ENCODE results near the gene PSMD5. TPM values are rescaled to one million over a fixed set of nuclear protein-coding genes. Genes with fewer than 3 reads are reported as not detected.
A peak's percentile ranks its signal among the peaks of the same experiment; 100 is the strongest.

The PSMD5 gene
- total and polyA plus RNA-seq, 9 of the 15 experiments (the other 6 are each of a cell fraction or from before 2014, with no cell fraction given), result 46.4 to 148 (median 76.3) TPM

DNA sequence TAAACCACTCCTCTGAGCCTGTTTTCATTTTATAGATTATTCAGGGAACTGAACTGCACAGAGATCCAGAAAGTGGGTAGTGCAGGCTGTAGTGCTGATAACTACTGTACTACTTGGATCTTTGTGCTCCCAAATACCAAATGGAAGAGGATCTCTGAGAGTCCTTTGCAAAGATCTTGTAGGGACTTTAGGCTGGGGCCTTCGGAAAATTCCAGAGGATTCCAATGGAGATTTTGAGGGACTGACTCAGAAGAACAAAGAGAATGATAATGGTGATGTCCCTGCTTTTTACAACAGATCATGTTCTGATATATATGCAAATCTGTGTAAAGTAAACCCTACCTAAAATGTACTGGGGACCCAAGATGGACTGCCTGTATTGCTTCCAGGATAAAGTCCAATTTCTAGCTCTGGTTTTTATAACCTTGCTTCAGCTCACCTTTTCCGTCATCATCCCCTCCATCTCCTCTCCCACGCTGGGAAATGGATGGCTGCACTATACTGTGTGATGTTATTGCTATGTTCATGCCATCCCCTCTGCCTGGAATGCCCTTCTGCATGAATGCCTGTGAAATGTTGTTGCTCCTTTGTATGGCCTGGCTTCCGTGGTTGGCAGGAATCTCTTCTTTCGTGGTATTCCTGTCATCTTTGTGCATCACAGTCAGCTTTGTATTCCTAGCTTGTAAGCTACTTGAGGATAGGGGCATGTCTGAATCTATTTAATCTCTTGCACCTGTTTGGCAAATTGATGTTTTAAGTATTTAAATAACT, 9.7 kb upstream of the PSMD5 start (continued):
- TF ChIP-seq IRF2 (CRISPR knock-in tag; IDR thresholded peaks at IDR 0.05), result no peak
- TF ChIP-seq ZNF778 (CRISPR knock-in tag; IDR thresholded peaks at IDR 0.05), result no peak
- TF ChIP-seq POLR3A (IDR thresholded peaks at IDR 0.05; ENCODE audit: borderline replicate concordance, extremely low read depth, insufficient read depth, insufficient read length), result no peak

DNA sequence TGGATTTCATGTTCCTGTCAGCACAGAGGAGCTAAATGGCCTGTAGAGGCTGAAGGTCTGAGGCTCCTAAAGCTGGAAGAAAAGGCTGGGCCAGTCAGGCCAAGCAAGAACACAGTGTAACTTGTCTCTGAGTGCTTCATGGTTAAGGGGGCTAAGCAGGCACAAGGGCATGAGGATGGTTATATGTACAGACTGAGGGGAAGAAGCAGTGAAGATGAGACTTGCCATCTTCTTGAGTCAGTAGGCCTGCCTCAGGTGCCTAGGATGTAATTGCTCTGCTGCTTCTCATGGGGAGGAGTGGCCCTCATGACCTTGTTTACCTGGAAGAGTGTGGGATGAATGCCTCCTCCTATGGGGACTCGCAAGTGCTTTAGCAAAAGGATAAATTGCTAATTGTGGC, 8.7 kb upstream of the PSMD5 start:
- ATAC-seq (no peak), DNase-seq (ENCODE audit: extremely low read depth in 1 of 4, low spot score in 3 of 4) (no peak), FAIRE-seq (no peak)
- Histone ChIP-seq H4K20me1 (replicated peaks; ENCODE audit: control insufficient read depth, insufficient read depth, low read length) (no peaks in the 10 kb centered on the region), H3K9me3 (replicated peaks; ENCODE audit: control insufficient read depth, insufficient read depth, low read depth, low read length) (no peaks in the 10 kb centered on the region), H3K9ac (ENCODE audit: insufficient read depth in 1 of 2, low read depth in 2 of 2, low read length in 2 of 2) (no peak overlapping the region; a peak in 1 of 4 replicates), H3K79me2 (ENCODE audit: control insufficient read depth, insufficient read depth, low read length) (no peaks in the 10 kb centered on the region), H3K4me3 (no peak overlapping the region), H3K27me3 (ENCODE audit: control insufficient read depth in 2 of 2, insufficient read depth in 2 of 2, low read length in 2 of 2) (no peaks in the 10 kb centered on the region), H3K27ac (ENCODE audit: extremely low read depth, low read depth, low read length) (no peak overlapping the region), H3K4me2 (ENCODE audit: insufficient read depth, low read length) (no peak overlapping the region), H2AFZ (ENCODE audit: low read depth, low read length) (no peak overlapping the region), H3K9me1 (ENCODE audit: control insufficient read depth, insufficient read depth, low read length) (no peaks in the 10 kb centered on the region), H3K4me1 (replicated peaks in 1 of 2; ENCODE audit: control insufficient read depth in 2 of 2, insufficient read depth in 2 of 2, low read length in 2 of 2) (peaks cover 0 to 8% of the 10 kb centered on the region in 2 experiments; a peak in 2 of 5 replicates), H3K36me3 (ENCODE audit: control insufficient read depth, insufficient read depth, low read length) (peaks cover 38% of the 10 kb centered on the region)
- POLR2A ChIA-PET, result interaction anchor here (0.7 to 3.2 kb wide), 7 partner anchors 8 to 961 kb away, joined by 3 to 13 read pairs (median 5); partner anchors contain the start of gene PSMD5
- no TSS peak for BruUV-seq (replicated peaks)
- WGBS (ENCODE audit: insufficient coverage, low coverage, missing lambda C conversion rate), result 95% methylated on average over 1 of the region's 1 CpG
- intact Hi-C loops (cut with micrococcal nuclease) (no loop called here), in situ Hi-C loops (cut with MboI) (no loop called here)
- CTCF ChIA-PET (ENCODE audit: low intra/inter-chr PET ratio), result no interaction called here
- TF ChIP-seq SNAPC5 (CRISPR knock-in tag; IDR thresholded peaks at IDR 0.05) (no peak), BHLHE40 (IDR thresholded peaks at IDR 0.05; ENCODE audit: low read length) (0 out of 2 replicates have a peak, but pooled peaks have one; percentile 7), POLR2AphosphoS2 (IDR thresholded peaks at IDR 0.05; ENCODE audit: low read length) (peak; percentile 81; the same call in 1 of the 2 replicates)
- TF ChIP-seq, protein P1, sequence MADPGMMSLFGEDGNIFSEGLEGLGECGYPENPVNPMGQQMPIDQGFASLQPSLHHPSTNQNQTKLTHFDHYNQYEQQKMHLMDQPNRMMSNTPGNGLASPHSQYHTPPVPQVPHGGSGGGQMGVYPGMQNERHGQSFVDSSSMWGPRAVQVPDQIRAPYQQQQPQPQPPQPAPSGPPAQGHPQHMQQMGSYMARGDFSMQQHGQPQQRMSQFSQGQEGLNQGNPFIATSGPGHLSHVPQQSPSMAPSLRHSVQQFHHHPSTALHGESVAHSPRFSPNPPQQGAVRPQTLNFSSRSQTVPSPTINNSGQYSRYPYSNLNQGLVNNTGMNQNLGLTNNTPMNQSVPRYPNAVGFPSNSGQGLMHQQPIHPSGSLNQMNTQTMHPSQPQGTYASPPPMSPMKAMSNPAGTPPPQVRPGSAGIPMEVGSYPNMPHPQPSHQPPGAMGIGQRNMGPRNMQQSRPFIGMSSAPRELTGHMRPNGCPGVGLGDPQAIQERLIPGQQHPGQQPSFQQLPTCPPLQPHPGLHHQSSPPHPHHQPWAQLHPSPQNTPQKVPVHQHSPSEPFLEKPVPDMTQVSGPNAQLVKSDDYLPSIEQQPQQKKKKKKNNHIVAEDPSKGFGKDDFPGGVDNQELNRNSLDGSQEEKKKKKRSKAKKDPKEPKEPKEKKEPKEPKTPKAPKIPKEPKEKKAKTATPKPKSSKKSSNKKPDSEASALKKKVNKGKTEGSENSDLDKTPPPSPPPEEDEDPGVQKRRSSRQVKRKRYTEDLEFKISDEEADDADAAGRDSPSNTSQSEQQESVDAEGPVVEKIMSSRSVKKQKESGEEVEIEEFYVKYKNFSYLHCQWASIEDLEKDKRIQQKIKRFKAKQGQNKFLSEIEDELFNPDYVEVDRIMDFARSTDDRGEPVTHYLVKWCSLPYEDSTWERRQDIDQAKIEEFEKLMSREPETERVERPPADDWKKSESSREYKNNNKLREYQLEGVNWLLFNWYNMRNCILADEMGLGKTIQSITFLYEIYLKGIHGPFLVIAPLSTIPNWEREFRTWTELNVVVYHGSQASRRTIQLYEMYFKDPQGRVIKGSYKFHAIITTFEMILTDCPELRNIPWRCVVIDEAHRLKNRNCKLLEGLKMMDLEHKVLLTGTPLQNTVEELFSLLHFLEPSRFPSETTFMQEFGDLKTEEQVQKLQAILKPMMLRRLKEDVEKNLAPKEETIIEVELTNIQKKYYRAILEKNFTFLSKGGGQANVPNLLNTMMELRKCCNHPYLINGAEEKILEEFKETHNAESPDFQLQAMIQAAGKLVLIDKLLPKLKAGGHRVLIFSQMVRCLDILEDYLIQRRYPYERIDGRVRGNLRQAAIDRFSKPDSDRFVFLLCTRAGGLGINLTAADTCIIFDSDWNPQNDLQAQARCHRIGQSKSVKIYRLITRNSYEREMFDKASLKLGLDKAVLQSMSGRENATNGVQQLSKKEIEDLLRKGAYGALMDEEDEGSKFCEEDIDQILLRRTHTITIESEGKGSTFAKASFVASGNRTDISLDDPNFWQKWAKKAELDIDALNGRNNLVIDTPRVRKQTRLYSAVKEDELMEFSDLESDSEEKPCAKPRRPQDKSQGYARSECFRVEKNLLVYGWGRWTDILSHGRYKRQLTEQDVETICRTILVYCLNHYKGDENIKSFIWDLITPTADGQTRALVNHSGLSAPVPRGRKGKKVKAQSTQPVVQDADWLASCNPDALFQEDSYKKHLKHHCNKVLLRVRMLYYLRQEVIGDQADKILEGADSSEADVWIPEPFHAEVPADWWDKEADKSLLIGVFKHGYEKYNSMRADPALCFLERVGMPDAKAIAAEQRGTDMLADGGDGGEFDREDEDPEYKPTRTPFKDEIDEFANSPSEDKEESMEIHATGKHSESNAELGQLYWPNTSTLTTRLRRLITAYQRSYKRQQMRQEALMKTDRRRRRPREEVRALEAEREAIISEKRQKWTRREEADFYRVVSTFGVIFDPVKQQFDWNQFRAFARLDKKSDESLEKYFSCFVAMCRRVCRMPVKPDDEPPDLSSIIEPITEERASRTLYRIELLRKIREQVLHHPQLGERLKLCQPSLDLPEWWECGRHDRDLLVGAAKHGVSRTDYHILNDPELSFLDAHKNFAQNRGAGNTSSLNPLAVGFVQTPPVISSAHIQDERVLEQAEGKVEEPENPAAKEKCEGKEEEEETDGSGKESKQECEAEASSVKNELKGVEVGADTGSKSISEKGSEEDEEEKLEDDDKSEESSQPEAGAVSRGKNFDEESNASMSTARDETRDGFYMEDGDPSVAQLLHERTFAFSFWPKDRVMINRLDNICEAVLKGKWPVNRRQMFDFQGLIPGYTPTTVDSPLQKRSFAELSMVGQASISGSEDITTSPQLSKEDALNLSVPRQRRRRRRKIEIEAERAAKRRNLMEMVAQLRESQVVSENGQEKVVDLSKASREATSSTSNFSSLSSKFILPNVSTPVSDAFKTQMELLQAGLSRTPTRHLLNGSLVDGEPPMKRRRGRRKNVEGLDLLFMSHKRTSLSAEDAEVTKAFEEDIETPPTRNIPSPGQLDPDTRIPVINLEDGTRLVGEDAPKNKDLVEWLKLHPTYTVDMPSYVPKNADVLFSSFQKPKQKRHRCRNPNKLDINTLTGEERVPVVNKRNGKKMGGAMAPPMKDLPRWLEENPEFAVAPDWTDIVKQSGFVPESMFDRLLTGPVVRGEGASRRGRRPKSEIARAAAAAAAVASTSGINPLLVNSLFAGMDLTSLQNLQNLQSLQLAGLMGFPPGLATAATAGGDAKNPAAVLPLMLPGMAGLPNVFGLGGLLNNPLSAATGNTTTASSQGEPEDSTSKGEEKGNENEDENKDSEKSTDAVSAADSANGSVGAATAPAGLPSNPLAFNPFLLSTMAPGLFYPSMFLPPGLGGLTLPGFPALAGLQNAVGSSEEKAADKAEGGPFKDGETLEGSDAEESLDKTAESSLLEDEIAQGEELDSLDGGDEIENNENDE (IDR thresholded peaks at IDR 0.05; ENCODE audit: low read depth, low read length), result peak; percentile 44
